SKM-1 (cell line): ENCODE data around the gene SEC22A.

ENCODE experiments used
- DNase-seq: peaks from one replicate; lab custom pipeline; 2025; ENCODE audit not compliant: unreplicated experiment; lab: John Stamatoyannopoulos, UW

Gene SEC22A, protein sequence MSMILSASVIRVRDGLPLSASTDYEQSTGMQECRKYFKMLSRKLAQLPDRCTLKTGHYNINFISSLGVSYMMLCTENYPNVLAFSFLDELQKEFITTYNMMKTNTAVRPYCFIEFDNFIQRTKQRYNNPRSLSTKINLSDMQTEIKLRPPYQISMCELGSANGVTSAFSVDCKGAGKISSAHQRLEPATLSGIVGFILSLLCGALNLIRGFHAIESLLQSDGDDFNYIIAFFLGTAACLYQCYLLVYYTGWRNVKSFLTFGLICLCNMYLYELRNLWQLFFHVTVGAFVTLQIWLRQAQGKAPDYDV

DNA sequence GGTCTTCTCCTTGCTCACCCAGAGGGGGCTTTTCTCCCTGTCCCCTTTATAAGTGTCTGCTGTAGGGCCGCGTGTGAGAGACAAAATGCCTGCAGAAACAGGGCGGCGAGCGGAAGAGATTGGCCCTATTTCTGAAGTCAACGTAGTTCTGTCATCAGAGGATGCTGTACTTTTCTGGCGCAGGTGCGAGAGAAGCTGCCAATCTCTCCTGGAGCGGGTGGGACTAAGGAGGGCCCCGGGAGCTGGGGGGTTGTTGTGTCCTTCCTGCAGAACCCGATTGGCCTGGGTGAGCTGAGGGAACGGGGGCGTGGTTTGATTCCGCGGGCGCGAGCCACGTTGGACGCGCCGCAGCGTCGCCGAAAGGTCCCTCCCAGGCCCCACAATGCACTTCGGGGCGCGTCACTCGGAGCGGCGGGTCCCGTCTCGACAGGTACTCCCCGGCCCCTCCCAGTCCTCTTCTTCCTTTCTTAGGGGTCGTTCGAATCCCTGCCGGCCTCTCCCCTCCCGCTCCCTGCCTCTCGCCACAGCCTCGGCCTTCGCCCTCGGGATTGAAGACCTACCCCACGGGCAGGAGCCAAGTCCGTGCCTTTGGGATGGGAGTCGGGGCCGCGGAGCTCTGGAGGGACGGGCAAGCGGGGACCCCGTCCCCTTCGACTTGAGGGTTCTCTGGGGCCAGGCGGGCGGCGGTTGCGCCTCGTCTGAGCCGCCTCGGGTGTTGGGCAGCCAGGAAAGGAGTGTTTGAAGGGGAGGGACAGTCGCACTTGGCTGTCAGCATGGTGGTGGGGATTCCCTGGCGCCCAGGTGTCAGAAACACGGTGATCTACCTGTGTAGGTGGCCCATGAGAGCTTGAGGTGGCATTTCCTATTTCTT, at the start of gene SEC22A:
TSS of gene SEC22A (plus strand) at position 387 of the 871 bp plus-strand sequence. CDS start 7,275 bp downstream, outside the sequence.
- DNase-seq, result peak; percentile 77

GRCh38 chr3:123152687-123153086, 49.1 kb upstream of the SEC22A start:
- DNase-seq, result no peak

- no peak for DNase-seq
Observed at GRCh38 chr3:123153125-123154019, 48.4 kb upstream of the SEC22A start.

DNA sequence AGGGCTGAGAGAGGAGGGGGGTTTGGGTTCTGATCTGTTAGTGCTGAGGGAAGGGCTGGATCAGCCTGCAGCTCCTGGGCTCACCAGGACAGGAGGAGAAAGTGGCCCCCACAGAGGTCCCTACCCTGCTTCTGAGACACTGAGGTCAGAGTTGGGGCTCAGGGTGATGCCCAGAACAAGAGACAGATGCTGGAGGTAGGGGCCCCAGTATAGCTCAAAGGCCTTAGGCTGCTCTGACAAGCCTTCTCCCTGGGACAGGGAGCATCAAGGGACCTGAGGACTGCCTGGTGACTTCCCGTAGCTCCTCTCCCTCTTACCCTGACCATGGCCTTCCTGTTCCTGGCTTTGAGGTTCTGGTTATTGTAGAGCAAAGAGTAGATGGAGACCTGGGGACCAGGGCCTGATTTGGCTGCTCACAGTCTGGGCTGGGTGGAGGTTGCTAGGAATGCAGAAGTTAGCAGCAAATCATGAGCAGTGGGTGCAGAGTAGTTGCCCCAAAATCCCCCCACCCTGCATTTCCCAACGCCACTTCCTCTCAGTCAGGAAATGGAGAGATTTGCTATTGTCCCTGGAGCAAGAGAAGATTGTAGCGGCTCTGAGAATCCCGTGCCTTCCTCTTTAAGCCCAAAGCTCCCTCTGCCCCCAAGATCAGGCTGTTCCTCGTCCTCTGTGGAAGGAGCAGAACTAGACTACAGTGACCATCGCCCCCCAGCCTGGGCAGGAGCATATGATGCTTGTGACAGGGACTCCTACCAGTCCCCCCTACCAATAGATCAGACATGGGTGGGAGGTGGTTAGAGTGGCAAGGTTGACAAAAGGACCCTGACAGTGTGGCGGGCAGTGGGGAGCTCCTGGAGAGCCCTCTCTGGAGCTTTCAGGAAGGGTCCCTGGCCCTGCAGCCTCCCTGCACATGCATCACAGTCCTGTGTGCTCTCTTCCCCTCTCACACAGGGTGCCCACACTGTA, 47.4 kb upstream of the SEC22A start:
- no peak for DNase-seq

DNA sequence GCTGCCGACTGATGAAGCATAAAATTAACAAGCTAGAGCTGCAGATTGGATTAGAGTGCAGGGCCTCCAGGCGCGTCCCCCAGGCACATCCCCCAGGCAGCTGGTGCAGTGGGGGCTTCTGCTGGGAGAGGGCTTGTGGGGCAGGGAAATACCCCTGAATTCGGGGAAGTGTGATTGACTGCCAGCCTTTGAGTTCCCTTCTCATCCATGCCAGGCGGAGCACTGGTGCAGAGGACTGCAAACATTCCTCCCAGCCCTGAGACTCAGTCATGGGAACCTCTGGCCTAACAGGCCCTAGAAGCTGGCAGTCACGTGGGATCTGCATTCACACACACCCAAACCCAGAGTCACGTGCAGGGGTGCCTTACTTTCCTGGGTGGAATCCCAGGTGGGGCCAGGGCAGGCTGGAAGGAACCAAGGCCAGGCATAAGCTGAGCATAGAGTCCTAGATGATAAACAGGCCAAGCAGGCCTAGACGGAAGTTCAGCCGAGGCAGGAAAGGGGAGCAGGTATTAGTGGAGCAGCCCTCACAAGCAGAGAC, 46.2 kb upstream of the SEC22A start:
- DNase-seq, result no peak

- DNase-seq, result no peak
Observed at GRCh38 chr3:123156276-123156995, 45.3 kb upstream of the SEC22A start.

DNA sequence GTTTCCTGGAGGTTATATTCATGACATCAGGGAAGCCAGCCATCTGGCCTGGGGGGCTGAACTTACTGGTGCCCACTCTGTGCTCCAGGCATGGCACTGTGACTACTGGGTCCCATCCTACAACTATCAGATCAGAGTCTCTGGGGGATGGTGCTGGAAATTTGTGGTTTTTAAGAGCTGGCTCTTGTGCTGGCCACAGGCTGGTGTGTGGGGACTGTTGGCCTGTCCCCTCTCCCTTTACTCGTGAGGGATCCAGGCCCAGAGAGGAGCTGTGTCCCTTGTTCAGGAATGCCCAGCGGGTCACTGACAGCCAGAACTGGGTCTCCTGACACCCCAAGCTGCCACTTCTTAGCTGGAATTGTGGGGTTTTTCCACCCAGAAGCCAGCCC, 44.5 kb upstream of the SEC22A start:
- DNase-seq, result no peak

DNA sequence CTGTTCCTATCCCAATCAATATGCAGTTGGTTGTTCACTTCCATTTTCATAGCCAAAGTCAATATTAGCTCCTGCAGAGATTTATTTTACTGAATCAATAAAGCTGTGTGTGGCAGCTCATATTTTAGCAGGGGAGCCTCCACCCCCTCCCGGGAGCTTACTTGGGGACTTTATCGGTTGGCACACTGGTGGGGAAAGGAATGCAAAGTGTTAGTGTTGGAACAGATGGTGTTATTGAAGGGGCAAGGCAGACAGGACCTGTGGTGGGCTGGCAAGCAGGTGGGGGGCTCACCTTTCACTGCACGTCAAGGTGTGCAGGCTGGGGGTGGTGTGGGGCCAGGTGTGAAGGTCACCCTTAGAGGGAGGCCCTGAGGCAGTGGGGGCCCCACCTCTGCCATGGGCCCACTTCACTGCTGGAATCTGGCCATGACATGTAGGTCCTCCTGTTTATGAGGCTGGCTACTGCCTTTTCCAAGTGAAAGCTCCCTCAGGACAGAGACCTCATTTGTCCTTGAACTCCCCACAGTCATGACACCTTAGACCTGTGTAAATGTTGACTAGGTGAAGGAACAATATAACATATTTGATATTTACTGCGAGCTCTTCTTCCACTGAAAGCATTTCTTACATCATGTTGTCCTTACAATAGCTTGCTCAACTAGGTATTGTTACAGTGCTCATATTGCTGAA, 44.0 kb upstream of the SEC22A start:
- DNase-seq, result no peak

- DNase-seq, result no peak
Observed at GRCh38 chr3:123158330-123158729, 43.4 kb upstream of the SEC22A start.

DNA sequence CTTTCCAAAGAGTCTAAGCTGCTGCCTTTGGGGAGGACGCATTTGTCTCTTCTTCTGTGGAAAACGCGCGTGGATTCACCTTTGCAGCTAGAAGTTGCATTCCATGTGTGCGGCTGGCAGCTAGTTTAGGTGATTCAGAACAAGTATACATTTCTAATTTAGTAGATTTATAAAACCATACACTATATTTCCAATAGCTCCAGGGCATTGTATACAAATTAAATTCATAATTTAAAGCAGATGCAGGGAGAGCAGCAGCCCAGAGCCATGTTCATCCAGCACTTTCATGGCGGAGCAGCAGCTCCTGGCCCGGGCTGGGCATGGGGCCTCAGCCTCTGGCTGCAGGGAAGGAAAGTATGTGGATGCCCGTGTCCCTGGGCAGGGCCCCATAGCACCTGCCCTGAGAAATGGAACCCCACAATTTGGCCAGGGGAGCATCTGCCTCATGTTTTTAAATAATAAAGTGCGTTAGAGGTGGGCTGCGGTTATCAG, 42.8 kb upstream of the SEC22A start:
- no peak for DNase-seq

DNA sequence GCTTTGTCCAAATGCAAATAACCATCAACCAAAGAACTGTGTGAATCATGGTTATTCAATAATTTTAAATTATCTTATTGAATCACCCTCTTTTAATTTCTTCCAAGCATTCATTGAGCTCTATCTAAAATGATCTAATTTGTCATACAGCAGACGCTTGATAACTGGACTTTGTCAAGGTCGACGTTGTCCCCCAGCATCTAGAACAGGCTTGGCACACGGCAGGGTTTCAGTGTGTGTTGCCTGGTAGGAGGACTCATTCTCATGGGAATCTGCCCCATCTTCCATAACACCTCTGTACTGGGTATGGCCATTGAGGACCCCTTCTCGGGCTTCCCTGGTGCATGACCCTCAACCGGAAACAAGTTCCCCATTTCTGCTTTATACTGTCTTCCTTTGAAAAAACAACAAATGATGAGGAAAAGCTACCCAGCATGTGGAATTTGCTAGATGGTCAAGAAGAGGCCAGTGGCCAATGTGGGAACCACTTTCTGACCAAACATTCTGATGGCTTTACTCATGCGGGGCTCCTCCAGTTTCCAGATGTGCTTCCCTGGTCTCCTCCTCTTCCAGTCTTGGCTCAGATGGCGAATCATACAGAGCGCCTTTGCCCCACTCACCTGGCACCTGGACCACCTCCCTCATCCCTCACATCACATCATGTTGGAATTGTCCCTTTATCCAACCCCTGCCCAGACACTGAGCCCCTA, 41.7 kb upstream of the SEC22A start:
- no peak for DNase-seq

DNA sequence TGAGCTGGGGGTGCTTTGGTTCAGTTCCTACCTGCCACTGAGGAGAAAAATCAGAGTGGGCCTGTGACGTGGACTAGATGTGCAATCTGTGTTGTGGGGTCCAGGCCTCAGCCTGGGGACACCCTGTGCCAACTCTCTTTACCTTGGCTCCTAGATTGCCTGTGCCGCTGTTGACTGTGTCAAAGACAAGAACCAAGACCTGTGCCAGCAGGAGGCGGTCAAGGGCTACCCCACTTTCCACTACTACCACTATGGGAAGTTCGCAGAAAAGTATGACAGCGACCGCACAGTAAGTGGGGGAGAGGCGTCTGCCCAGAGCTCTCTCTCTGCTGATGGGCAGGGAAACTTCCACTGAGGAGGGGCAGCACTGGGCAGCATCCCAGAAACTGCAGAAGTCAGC, 40.6 kb upstream of the SEC22A start:
- no peak for DNase-seq

DNA sequence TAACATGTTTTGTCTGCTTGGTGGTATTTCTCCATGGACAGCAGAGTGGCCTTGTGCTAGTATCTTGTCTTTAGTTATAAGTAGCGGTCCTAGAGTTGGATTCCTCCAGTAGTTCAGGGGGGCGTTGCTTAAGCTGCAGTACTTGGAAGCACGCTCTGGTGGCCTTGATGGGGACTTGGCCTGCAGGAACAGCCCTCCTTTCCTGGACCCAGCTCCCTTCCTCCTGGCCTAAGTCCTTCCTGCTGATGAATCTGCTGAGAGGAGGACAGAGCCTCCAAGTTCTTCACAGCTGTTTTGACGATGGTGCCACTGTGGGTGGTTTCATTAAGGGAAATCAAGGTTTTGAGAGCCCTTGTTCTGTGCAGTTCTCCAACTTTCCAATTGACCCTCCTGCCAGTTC, 38.6 kb upstream of the SEC22A start:
- DNase-seq, result no peak

- DNase-seq, result no peak
Observed at GRCh38 chr3:123165163-123165562, 36.6 kb upstream of the SEC22A start.

GRCh38 chr3:123167686-123168085, 34.1 kb upstream of the SEC22A start:
- no peak for DNase-seq

DNA sequence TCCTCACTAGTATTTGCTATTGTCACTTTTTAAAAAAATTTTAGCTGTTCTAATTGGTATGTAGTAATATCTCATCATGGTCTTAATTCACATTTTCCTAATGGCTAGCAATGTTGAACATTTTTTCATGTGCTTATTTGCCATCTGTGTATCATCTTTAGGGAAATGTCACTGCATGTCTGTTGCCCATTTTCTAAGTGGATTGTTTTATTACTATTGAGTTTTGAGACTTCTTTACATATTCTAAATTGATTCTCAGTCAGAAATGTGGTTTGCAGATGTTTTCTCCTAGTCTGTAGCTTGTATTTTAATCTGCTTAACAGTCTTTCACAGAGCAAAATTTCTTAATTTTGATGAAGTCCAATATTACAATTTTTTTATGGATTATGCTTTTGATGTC, 33.6 kb upstream of the SEC22A start:
- no peak for DNase-seq

DNA sequence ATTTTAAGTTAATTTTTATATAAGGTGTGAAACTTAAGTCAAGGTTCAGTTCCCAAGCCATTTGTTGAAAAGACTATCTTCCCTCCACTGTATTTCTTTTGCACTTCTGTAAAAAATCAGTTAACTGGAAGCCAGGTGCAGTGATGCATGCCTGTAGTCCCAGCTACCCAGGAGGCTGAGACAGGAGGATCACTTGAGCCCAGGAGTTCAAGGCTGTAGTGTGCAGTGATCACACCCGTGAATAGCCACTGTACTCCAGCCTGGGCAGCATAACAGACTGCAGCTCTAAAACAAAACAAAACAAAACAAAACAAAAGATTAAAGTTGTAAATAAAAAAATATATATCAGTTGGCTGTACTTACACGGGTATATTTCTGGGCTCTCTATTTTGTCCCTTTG, 33.1 kb upstream of the SEC22A start:
- no peak for DNase-seq

- no peak for DNase-seq
Observed at GRCh38 chr3:123169492-123169929, 32.2 kb upstream of the SEC22A start.
